ENCODE data around the gene DOCK2.

DNA sequence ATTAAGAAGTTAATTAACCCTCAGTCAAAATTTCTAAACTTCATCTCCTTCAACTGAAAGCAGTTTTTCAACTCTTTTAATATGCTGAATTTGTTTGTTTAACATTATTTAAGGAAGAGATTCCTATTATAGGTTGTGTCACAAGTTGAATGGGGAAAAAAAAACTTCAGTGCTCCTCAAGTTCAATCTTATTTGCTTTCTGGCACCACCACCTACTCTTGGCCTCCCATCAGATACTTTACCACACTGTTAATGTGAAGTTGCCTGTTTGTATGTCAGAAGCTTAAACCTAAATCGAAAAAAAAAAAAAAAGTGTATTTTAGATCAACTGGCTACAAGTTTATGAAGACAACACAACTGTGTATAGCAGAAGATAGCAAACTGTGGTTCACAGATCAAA is 4.1 kb upstream of the DOCK2 start:
- TF ChIP-seq, protein P1, sequence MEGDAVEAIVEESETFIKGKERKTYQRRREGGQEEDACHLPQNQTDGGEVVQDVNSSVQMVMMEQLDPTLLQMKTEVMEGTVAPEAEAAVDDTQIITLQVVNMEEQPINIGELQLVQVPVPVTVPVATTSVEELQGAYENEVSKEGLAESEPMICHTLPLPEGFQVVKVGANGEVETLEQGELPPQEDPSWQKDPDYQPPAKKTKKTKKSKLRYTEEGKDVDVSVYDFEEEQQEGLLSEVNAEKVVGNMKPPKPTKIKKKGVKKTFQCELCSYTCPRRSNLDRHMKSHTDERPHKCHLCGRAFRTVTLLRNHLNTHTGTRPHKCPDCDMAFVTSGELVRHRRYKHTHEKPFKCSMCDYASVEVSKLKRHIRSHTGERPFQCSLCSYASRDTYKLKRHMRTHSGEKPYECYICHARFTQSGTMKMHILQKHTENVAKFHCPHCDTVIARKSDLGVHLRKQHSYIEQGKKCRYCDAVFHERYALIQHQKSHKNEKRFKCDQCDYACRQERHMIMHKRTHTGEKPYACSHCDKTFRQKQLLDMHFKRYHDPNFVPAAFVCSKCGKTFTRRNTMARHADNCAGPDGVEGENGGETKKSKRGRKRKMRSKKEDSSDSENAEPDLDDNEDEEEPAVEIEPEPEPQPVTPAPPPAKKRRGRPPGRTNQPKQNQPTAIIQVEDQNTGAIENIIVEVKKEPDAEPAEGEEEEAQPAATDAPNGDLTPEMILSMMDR (IDR thresholded peaks at IDR 0.05; ENCODE audit: extremely low read depth in 1 of 2, insufficient read depth in 1 of 2, low read depth in 1 of 2, low read length in 2 of 2): no peak
- no peak for TF ChIP-seq POLR2A (IDR thresholded peaks at IDR 0.05; ENCODE audit: low read depth, low read length)
- TF ChIP-seq EZH2 (IDR thresholded peaks at IDR 0.05; ENCODE audit: borderline replicate concordance, low read depth, low read length, severe bottlenecking): no peak
- no peak for TF ChIP-seq POLR2AphosphoS5 (IDR thresholded peaks at IDR 0.05; ENCODE audit: insufficient read depth, low read depth, low read length)
- no peak for TF ChIP-seq FOS (IDR thresholded peaks at IDR 0.05; ENCODE audit: borderline replicate concordance, insufficient read depth, low read length)
